Measurements from ENCODE around the gene POU1F1. TPM values are rescaled to one million over a fixed set of nuclear protein-coding genes. Genes with fewer than 3 reads are reported as not detected.
A peak's percentile ranks its signal among the peaks of the same experiment; 100 is the strongest.

The POU1F1 gene
- total RNA-seq, 1 experiment from 2014 or later, result not detected

DNA sequence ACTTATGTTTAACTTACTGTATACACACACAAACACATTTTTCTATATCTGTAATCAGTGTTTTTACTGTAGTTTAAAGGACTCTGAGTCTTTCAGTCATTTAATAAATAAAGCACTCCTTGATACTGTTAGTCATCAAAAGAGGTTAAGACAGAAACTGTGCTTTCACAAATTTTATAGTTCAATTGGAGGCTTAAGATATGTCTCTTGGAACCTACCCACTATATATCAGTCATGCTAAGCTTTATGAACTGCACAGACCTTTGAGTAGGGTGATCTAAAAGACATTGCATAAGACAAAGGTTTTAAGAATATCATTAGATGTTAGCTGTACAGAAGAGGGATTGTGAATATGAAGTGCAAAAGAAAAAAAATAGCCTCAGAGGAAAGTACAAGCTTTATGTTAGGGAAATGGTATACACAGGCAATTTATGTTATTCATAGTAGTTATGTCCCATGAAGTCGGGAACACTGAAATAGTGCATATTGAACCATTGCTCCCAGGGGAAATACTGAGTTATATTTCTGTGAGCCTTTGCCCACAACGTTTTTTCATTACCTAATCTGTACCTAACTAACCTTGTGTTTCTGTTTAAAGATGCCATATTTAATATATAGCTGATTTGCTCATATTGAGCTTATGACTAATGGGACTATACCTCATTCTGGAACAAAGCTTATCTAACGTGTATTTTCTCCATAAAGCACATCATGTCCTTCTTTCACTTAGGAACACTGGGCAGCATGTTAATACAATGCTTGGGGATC is 29.5 kb downstream of the POU1F1 start:
- DNase-seq, result peak; percentile 32
- H4K20me1 ChIP-seq (ENCODE audit: low read length), result 0 out of 2 replicates have a peak, but pooled peaks cover 4% of the 10 kb centered on the region

DNA sequence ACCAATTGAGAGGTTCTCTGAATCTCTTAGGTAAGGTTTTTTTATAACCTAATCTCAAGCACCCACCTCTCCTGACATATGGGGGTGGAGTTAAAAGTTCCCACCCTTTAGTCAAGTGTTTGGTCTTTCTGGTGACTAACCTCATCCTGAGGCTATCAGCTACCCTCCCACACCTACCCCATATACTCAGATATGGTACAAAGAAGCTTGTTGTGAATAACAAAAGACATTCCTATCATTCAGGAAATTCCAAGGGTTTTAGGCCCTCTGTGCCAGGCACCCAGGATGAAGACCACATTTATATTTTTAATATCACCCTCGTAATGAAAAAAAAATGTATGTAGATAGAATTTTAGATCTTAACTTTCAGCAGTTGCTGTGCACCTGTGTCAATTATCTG is 40.3 kb downstream of the POU1F1 start:
- intact Hi-C loops (cut with micrococcal nuclease), result no loop called here
- Histone ChIP-seq H3K27me3 (ENCODE audit: low read length) (no peaks in the 10 kb centered on the region), H3K79me2 (ENCODE audit: low read length) (peaks cover 97% of the 10 kb centered on the region), H3K9ac (ENCODE audit: low read length) (no peak overlapping the region), H3K9me2 (replicated peaks; ENCODE audit: low read length) (no peaks in the 10 kb centered on the region), H2AFZ (ENCODE audit: low read length) (no peak overlapping the region), H3K4me3 (ENCODE audit: low read length) (no peak overlapping the region), H3K4me1 (ENCODE audit: insufficient read depth, low read length) (no peaks in the 10 kb centered on the region), H3K4me2 (ENCODE audit: low read length) (no peak overlapping the region), H3K27ac (ENCODE audit: low read length) (no peak overlapping the region), H4K20me1 (ENCODE audit: low read length) (peaks cover 14% of the 10 kb centered on the region; the same call in 1 of the 2 replicates), H3K36me3 (ENCODE audit: low read depth, low read length) (peaks cover 47% of the 10 kb centered on the region), H3K9me3 (ENCODE audit: low read length) (no peaks in the 10 kb centered on the region), H3F3A (ENCODE audit: low read length, unreplicated experiment) (no peaks in the 10 kb centered on the region)
- no peak for ATAC-seq
- CTCF ChIA-PET, result no interaction called here
- no peak for DNase-seq
- TF ChIP-seq, protein P1, sequence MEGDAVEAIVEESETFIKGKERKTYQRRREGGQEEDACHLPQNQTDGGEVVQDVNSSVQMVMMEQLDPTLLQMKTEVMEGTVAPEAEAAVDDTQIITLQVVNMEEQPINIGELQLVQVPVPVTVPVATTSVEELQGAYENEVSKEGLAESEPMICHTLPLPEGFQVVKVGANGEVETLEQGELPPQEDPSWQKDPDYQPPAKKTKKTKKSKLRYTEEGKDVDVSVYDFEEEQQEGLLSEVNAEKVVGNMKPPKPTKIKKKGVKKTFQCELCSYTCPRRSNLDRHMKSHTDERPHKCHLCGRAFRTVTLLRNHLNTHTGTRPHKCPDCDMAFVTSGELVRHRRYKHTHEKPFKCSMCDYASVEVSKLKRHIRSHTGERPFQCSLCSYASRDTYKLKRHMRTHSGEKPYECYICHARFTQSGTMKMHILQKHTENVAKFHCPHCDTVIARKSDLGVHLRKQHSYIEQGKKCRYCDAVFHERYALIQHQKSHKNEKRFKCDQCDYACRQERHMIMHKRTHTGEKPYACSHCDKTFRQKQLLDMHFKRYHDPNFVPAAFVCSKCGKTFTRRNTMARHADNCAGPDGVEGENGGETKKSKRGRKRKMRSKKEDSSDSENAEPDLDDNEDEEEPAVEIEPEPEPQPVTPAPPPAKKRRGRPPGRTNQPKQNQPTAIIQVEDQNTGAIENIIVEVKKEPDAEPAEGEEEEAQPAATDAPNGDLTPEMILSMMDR (conservative IDR thresholded peaks at IDR 0.05; ENCODE audit: low read depth, low read length), result no peak
- TF ChIP-seq EZH2 (IDR thresholded peaks at IDR 0.05; ENCODE audit: low read length, unreplicated experiment) (no peak), EZH2phosphoT487 (IDR thresholded peaks at IDR 0.05; ENCODE audit: borderline replicate concordance, low read length) (no peak)
- no TSS peak for BruUV-seq (replicated peaks)
- POLR2A ChIA-PET (ENCODE audit: unreplicated experiment), result no interaction called here

More for the DNA sequence above, 29.5 kb downstream of the POU1F1 start:
- Histone ChIP-seq H3K4me3 (ENCODE audit: low read length) (no peak overlapping the region), H3K4me2 (ENCODE audit: low read length) (peak overlapping the region; percentile 17; the same call in 1 of the 2 replicates), H3K27me3 (ENCODE audit: low read length) (no peaks in the 10 kb centered on the region), H3F3A (ENCODE audit: low read length, unreplicated experiment) (no peaks in the 10 kb centered on the region), H2AFZ (ENCODE audit: low read length) (no peak overlapping the region), H3K27ac (ENCODE audit: low read length) (peak overlapping the region; percentile 59), H3K9ac (ENCODE audit: low read length) (no peak overlapping the region), H3K4me1 (ENCODE audit: insufficient read depth, low read length) (peaks cover 30% of the 10 kb centered on the region), H3K79me2 (ENCODE audit: low read length) (peaks cover 41% of the 10 kb centered on the region), H3K9me2 (replicated peaks; ENCODE audit: low read length) (no peaks in the 10 kb centered on the region), H3K9me3 (ENCODE audit: low read length) (no peaks in the 10 kb centered on the region), H3K36me3 (ENCODE audit: low read depth, low read length) (peaks cover 60% of the 10 kb centered on the region)
- CTCF ChIA-PET, result no interaction called here
- intact Hi-C loops (cut with micrococcal nuclease), result loop anchor here (1.0 to 5.0 kb wide), 2 partner anchors 41 to 80 kb away; no protein-coding TSS in a partner anchor
- POLR2A ChIA-PET (ENCODE audit: unreplicated experiment), result no interaction called here
- BruUV-seq (replicated peaks), result TSS peak; percentile 23
- peak; percentile 78 for ATAC-seq
- TF ChIP-seq, protein P1 (conservative IDR thresholded peaks at IDR 0.05; ENCODE audit: low read depth, low read length), result no peak
- TF ChIP-seq EZH2phosphoT487 (IDR thresholded peaks at IDR 0.05; ENCODE audit: borderline replicate concordance, low read length) (no peak), EZH2 (IDR thresholded peaks at IDR 0.05; ENCODE audit: low read length, unreplicated experiment) (no peak)

DNA sequence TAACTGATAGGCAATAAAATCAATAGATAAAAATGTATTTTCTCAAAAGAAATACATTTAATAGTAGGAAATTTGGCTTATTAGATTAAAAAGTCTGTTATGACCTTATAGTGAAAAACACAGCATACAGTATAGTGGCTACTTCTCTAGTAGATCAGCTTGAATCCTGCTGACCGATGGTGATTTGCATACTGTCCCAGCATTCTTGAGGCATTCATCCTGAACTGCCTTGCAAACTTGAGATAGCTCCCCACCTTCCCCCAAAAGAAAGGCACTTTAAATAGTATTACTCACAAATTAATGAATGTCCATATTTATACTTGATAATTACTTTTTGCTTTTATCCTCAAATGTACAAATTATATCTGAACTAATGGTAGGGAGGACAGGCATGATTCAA is 42.6 kb downstream of the POU1F1 start:
- DNase-seq, result no peak
- intact Hi-C loops (cut with micrococcal nuclease), result no loop called here
- Histone ChIP-seq H3F3A (ENCODE audit: low read length, unreplicated experiment) (no peaks in the 10 kb centered on the region), H2AFZ (ENCODE audit: low read length) (no peak overlapping the region), H3K4me3 (ENCODE audit: low read length) (no peak overlapping the region), H3K4me1 (ENCODE audit: insufficient read depth, low read length) (peaks cover 17% of the 10 kb centered on the region; the same call in 1 of the 2 replicates), H3K9me2 (replicated peaks; ENCODE audit: low read length) (no peaks in the 10 kb centered on the region), H3K27ac (ENCODE audit: low read length) (no peak overlapping the region), H3K36me3 (ENCODE audit: low read depth, low read length) (peaks cover 43% of the 10 kb centered on the region), H4K20me1 (ENCODE audit: low read length) (peaks cover 28% of the 10 kb centered on the region), H3K4me2 (ENCODE audit: low read length) (no peak overlapping the region), H3K9ac (ENCODE audit: low read length) (no peak overlapping the region), H3K9me3 (ENCODE audit: low read length) (no peaks in the 10 kb centered on the region), H3K79me2 (ENCODE audit: low read length) (peaks cover 100% of the 10 kb centered on the region), H3K27me3 (ENCODE audit: low read length) (no peaks in the 10 kb centered on the region)
- ChIA-PET CTCF (no interaction called here), POLR2A (ENCODE audit: unreplicated experiment) (no interaction called here)
- TF ChIP-seq EZH2 (IDR thresholded peaks at IDR 0.05; ENCODE audit: low read length, unreplicated experiment), result no peak
- TF ChIP-seq, protein P1 (conservative IDR thresholded peaks at IDR 0.05; ENCODE audit: low read depth, low read length), result no peak
- no peak for TF ChIP-seq EZH2phosphoT487 (IDR thresholded peaks at IDR 0.05; ENCODE audit: borderline replicate concordance, low read length)
- ATAC-seq, result no peak
- BruUV-seq (replicated peaks), result no TSS peak

All from PC-3 (cell line).